Measurements from ENCODE around the gene SLC6A2. TPM values are rescaled to one million over a fixed set of nuclear protein-coding genes. Genes with fewer than 3 reads are reported as not detected.
A peak's percentile ranks its signal among the peaks of the same experiment; 100 is the strongest.

Gene SLC6A2
- total and polyA plus RNA-seq, 9 of the 15 experiments (the other 6 are each of a cell fraction or from before 2014, with no cell fraction given): not detected

GRCh38 chr16:55643161-55643970 lies 12.4 kb upstream of the SLC6A2 start (continued):
- TF ChIP-seq, protein P1, sequence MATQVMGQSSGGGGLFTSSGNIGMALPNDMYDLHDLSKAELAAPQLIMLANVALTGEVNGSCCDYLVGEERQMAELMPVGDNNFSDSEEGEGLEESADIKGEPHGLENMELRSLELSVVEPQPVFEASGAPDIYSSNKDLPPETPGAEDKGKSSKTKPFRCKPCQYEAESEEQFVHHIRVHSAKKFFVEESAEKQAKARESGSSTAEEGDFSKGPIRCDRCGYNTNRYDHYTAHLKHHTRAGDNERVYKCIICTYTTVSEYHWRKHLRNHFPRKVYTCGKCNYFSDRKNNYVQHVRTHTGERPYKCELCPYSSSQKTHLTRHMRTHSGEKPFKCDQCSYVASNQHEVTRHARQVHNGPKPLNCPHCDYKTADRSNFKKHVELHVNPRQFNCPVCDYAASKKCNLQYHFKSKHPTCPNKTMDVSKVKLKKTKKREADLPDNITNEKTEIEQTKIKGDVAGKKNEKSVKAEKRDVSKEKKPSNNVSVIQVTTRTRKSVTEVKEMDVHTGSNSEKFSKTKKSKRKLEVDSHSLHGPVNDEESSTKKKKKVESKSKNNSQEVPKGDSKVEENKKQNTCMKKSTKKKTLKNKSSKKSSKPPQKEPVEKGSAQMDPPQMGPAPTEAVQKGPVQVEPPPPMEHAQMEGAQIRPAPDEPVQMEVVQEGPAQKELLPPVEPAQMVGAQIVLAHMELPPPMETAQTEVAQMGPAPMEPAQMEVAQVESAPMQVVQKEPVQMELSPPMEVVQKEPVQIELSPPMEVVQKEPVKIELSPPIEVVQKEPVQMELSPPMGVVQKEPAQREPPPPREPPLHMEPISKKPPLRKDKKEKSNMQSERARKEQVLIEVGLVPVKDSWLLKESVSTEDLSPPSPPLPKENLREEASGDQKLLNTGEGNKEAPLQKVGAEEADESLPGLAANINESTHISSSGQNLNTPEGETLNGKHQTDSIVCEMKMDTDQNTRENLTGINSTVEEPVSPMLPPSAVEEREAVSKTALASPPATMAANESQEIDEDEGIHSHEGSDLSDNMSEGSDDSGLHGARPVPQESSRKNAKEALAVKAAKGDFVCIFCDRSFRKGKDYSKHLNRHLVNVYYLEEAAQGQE (IDR thresholded peaks at IDR 0.05; ENCODE audit: borderline replicate concordance): peak; percentile 51; the same call in 1 of the 2 replicates
- TF ChIP-seq, protein P1 (CRISPR knock-in tag; IDR thresholded peaks at IDR 0.05; ENCODE audit: low read depth): no peak
- TF ChIP-seq JUND (IDR thresholded peaks at IDR 0.05; ENCODE audit: borderline replicate concordance, low read depth, low read length): 0 out of 2 replicates have a peak, but pooled peaks have one; percentile 10
- no peak for TF ChIP-seq JUND (tag; IDR thresholded peaks at IDR 0.05; ENCODE audit: borderline replicate concordance, low read depth, low read length)
- TF ChIP-seq HDAC8 (tag; IDR thresholded peaks at IDR 0.05): no peak
- TF ChIP-seq SFPQ (IDR thresholded peaks at IDR 0.05; ENCODE audit: low read depth, low read length): no peak
- TF ChIP-seq BMI1 (IDR thresholded peaks at IDR 0.05; ENCODE audit: low read length): no peak
- TF ChIP-seq PYGO2 (tag; IDR thresholded peaks at IDR 0.05): no peak
- no peak for TF ChIP-seq MYC (IDR thresholded peaks at IDR 0.05; ENCODE audit: low read depth, low read length)
- TF ChIP-seq MYC (CRISPR knock-in tag; IDR thresholded peaks at IDR 0.05; ENCODE audit: borderline replicate concordance, low read depth): no peak
- no peak for TF ChIP-seq MYNN (IDR thresholded peaks at IDR 0.05)
- no peak for TF ChIP-seq MYNN (CRISPR knock-in tag; IDR thresholded peaks at IDR 0.05)

Data from K562 (cell line).